DMS153 treated with DMSO at 0.1 percent for 48 hours (cell line): ENCODE data around the gene UCN.

Experiments used
- DNase-seq: peaks from one replicate; lab custom pipeline; 2025; ENCODE audit not compliant: unreplicated experiment; lab: John Stamatoyannopoulos, UW

Gene UCN

DNA sequence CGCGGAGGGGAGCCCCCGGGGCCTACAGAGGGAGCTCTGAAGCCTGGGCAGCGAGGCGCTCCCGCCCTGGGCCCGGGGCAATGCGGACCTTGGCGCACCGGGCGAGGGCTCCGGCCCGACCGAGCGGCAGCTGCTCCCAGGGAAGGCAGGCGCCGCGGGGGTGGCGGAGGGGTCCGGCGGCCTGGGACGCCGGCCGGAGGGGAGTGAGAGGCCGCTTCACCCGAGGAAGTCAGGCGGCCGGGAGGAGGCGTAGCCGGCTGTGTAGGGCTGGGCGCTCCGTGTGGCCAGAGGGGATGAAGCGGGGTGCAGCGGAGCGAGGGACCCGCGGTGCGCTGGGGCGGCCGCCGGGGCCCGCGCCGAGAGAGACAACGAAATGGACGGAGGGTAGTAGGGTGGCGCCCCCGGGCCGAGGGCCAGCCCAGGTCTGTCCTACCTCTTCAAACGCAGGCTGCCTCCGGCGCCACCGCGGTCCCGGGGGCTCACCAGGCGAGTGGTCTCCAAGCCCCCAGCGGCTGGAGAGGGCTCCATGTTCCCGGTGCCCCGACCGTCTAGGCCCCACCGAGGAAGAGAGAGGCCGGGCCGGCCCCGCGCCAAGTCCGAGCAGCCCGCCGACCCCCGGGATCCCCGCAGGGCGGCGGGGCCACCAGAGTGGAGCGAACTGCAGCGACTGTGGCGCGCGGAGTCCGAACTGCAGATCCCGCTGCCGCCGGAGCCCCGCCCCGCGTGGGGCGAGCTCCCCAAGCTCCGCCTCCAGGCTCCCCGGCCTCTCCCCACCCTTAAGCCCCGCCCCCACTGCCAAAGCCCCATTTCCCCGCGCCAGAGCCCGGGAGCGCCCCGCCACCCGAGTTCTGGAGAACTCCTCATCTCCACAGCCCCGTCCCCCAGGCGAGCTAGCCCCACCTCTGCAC is 45.6 kb downstream of the UCN start, which contains the start of gene SLC30A3:
Gene SLC30A3 (minus strand): TSS at position 669 of the 908 bp plus-strand sequence. CDS start 141 bp downstream, at position 528.
- no peak for DNase-seq

GRCh38 chr2:27261926-27262298 is 46.3 kb downstream of the UCN start:
- no peak for DNase-seq

- no peak for DNase-seq
Observed at GRCh38 chr2:27261241-27261925, 46.9 kb downstream of the UCN start.

DNA sequence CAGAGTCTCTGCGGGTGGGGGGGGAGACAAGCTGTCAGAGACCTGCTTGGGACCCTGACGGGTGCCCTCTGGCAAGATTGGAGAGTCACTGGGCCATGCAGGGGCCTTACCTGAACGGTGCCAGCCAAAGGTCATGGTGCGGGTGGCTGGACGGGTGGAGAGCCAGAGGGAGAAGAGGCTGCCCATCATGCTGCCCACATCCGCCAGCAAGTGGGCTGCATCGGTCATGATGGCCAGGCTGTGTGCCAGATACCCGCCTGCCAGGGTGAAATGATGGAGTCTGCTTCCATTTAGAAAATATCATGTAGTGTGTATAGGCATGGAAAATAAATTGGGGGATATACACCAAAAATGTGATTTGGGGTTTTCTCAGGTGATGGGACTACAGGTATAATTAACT is 50.2 kb downstream of the UCN start:
- no peak for DNase-seq
